SK-N-MC (cell line): ENCODE measurements around the gene PRDM16.

ENCODE experiments used
- EZH2 ChIP-seq: fragments of 200-600 bp; sonication (generic); IDR thresholded peaks from one replicate; pipeline ENCODE4 v1.6.1; 2017; ENCODE audit warnings: antibody characterized with exemption
- FOXP2 ChIP-seq: optimal IDR thresholded peaks from 2 replicates; pipeline ENCODE3; 2011; ENCODE audit warnings: mild to moderate bottlenecking, moderate library complexity; ENCODE audit not compliant: insufficient read depth; ENCODE audit errors: extremely low read length, control extremely low read depth
- POLR2AphosphoS5 ChIP-seq: IDR thresholded peaks from 2 replicates; pipeline ENCODE4 v1.6.1; 2012; ENCODE audit warnings: mild to moderate bottlenecking, low read depth, low read length, borderline replicate concordance

- no peak for TF ChIP-seq POLR2AphosphoS5
- no peak for TF ChIP-seq EZH2
- TF ChIP-seq FOXP2 = no peak
These were observed 290.3 kb downstream of the PRDM16 start for GRCh38 chr1:3359351-3359750.
